NCI-H748 treated with DMSO at 0.1 percent for 48 hours (cell line): Measurements from ENCODE around the gene PAPOLB.

Experiments used
- DNase-seq: peaks from one replicate; lab custom pipeline; 2025; lab: John Stamatoyannopoulos, UW

PAPOLB gene

DNA sequence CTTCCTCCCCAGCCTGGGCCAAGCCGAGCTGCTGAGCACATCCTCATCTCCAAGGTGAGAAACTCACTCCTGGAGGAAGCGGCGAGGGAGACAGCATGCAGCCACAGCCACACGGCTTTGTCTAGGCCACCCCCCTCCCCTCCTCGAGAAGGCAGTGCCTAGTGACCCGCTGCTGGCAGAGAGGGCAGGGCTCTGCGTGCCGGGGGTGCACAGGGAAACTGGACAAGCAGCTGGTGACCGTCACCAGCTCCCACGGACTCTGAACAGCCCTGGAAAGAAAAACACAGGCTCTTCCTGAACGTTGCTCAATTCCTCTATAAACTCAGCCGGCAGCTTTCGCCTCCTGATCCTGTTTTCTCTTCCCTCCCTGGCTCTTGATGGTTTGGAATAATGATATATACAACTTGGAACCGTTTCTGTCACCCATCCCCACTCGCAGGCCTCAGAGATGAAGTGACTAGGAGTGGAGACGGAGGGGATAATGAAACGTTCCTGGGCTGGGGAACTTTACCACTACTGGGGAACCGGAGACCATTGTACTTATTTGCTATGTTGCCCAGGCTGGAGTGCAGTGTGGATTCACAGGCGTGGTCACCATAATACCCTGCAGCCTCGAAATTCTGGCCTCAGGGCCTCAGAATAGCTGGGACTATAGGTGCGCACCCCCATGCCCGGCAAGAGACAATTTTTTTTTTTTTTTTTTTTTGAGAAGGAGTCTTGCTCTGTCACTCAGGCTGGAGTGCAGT is 19.3 kb downstream of the PAPOLB start:
- DNase-seq, result no peak

DNA sequence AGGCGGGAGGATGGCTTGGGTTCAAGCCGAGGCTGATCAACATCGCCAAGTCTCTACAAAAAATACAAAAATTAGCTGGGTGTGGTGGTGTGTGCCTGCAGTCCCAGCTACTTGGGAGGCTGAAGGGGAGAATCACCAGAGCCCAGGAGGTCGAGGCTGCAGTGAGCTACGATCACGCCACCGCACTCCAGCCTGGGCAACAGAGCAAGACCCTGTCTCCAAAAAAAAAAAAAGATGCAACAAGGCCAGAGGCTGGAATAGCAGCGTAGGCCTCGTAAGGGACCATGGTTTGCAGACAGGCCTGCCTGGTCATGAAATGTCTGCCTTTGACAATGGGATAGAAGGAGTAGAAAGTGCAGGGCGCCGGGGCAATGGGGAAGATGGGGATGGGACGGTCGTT is 20.0 kb downstream of the PAPOLB start:
- no peak for DNase-seq

DNA sequence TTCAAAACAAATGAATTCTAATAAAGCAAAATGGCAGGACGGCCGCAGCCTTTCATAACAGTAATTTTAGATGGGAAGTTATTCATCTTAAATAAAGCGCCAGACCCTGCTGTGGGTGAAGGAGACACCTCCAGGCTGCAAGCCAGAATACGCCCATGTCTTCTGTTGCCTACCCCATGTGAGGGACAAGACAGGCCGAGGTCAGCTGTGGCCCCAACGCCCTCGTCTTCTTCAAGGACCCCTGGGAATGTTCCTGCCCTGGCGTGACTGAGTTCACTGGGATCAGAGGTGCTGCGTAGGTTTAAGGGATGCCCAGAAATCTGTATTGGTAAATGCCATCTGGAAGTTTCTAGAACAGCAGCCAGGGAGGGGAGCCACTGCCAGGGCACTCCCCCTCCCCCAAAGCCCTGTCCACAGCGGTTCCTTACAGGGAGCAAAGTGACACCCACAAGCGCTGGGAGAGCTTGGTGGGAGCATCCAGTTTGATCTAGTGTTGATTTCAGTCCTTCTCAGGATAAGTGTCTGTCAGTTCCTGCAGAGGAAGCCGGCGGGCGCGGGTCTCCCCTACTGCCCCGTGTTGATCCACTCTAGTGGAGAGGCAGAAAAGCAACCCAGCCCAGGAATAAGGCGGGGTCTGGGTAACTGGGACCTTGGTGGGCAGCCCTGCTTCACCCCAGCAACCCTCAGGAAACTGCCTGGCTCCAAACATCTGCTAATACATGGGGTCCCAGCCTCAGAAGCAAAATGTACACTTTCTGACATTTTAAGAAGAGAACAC is 20.6 kb downstream of the PAPOLB start:
- DNase-seq, result no peak

DNA sequence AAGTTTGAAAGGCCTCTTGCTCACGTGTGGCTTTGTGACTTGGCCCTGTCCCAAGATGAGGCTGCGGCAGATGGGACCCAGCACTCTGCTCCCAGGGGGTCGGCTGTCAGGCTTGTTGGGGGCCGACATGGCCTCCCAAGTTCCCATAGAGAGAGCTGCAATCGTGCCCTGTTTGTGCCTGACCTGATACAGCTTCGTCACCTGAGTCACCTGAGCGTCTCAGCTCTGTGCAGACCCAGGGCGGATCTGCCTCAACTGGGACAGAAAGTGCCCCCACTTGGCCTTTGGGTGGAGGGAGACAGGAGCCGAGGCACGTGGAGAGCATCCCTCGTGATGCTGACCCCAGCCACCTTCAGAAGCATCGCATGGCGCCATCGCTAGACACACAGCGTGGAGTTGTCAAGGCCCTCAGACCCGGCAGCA is 21.7 kb downstream of the PAPOLB start:
- no peak for DNase-seq

DNA sequence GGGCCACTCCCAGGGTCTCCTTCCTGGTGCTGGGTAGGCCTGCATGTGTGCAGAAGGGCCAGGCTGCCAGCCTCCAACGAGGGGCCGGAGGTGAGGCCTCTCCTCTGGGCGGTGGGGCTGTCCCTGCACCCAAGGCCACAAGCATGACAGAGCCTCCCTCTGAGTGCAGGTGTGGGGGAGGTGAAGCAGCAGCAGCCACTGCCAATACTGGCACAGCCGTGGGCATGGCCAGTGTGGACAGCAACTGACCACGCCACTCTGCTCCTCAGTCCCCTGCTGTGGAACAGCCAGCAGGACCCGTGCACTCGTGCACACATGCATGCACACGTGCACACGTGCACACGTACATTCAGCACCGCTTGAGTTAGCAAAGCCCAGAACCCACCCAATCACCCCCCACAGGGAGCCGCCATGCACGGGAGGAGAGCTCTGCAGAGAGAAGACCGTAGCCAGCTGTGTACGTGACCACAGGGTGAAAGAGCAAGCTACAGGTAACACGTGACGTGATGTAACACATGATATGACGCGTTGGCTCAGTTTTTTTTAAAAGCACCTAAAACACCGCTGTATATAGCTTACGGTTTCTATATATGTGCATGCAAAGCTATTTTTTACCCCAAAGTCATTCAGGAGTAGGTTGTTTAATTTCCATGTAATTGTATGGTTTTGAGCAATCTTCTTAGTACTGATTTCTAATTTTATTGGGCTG is 23.1 kb downstream of the PAPOLB start:
- DNase-seq, result no peak

DNA sequence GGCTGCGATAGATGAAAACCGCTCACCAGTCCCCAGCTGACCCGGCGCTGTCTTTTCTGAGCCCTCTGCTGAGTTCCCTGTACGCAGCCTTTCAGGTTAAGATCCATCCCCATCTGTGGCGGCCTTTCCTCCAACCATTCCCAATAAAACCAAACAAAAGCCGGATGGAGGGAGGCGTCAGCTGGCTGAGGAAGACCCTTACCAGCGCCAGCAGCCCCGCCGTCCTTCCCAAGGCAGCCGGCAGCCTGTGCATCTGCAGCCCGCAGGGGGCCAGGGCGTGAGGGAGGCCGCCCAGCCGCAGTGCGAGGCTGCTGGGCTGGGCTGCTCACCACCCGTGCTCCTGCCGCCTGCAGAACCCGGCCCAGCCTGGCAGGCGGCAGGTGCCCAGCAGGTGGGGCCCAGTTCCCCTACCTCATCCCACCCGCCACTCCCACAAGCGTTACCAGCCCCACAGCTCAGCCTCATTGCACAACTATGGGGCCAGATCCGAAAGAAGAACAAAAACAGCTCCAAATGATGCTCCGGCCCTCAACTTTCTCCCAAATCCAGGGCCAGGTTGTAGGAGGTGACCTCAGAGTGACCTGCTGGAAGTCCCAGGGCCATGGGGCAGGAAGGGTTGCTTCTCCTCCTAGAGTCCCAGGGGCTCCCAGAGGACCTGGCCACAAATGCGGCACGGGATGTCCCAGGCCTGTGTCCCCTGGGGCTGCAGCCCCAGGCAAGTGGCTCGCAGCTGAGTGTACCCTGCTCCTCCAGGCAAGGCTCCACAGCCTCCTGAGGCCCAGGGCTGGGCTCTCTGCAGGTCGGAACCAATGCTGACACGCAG is 23.8 kb downstream of the PAPOLB start:
- DNase-seq, result no peak

DNA sequence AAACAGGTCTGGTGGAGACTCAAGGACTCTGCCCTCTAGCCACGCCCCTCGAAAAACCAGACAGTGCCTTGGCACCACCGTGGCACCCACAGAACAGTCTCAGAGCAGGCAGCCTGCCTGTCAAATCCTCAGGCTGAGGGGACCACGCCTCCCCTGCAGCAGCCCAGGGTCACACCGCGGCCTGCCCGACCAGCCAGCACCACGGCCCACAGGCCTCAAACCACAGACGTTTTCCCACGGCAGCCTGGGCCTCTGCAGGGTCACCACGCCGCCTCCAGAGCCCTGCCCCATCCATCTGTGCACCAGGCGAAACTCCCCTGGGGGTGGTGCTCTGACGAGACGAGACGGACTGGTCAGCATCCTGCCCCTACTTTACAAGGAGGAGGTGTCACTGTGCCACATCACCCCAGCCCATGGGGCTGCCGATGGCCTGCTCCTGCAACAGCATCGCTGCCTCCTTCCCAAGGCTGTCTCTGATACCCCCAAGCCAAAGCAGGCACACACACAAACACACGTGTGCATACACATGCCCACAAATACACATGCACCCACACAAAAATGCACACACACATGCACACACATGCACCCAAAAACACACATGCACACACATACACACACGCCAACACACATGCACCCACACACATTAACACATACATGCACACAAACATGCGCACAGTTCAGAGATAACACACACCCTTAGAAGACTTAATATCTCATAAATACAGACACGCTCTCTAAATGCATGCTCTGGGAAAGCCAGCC is 24.6 kb downstream of the PAPOLB start:
- no peak for DNase-seq

DNA sequence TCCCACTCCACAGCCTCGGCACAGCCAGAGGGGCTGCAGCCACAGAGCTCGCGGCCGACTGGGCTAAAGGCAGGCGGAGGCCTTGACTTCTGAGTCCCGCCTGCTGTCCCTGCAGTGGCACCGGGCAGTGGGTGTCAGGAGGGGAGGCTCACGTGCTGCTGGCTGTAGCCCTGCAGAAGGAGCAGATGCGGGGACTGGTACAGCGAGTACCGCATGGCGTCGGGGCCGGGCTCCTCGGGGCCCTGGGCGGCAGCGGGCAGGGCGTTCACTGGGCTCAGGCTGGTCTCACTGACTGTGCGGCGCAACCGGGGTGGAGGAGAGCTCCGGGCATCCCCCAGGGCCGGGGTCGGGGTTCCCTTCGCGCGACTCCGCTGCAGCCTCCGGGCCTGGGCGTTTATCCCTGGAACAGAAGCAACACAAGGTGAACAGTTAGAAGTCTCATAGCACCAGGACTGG is 25.6 kb downstream of the PAPOLB start:
- no peak for DNase-seq

DNA sequence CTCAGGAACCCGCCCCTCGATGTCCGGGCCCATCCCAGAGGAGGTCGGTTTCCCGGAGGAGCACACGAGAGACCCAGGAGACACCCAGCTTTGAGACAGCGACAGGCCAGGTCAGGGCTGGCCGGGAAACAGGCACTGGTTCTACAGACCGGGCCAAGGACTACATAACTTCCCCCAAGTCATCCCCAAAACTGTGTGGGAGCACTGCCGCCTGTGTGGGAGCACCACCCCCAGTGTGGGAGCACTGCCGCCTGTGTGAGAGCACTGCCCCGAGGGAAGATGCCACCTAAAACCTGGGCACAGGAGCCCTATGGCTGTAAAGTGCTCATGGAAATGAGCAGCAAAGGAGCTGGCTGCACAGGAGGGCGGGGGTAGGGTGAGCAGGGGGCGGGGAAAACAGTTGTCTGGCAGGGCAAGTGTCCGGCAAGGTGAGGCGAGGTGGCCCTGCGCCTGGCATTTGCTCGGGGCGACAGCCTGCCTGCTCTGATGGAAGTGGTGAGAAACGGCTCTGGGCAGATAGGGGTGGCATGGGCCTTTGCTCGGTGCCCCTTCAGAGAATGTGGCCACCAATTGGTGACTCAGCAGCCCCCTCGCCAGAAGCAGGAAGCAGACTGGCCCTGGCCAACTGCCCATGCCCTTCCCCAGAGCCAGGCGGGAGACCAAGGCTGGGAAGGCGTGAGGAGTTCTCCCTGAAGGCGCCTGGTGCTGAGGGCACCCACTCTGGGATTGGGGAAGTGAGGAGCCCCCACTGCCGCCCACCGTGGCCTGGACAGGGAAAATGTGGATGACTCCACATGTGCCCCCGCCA is 26.2 kb downstream of the PAPOLB start:
- DNase-seq, result no peak

DNA sequence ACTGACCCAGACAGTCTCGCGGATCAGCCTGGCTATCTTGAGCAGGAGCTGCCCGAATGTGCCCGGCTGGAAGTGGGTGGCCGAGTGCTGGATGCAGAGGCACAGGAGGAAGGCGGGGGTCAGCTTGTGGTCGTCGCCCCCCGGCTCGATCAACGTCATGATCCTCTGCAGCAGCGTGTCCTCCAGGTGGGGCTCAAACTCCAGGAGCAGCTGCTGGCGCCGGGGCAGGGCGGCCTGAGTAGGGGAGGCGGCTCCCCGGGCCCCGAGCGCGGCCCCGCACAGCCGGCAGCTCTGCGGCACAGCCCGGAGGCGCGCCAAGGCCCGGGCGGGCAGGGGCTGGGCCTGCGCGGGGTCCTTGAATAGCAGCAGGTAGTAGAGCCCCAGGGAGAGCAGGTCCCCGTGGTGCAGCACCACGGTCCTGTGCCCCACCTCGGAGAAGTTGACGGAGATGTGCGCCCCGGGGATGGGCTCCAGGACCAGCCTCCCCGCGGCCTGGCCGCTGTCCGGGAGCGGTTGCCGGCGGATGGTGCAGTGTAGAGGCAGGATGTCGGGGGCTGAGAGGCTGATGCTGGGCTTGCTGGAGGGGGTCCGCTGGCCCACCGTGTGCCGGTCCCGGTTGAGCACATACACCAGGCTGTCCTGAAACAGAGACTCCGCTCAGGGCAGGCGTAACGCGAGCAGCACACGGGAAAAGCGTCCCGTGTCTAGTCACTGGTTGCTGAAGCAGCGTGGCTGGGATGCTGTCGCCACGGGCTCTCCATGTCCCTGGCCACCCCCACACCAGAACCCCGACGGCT is 27.0 kb downstream of the PAPOLB start:
- no peak for DNase-seq

DNA sequence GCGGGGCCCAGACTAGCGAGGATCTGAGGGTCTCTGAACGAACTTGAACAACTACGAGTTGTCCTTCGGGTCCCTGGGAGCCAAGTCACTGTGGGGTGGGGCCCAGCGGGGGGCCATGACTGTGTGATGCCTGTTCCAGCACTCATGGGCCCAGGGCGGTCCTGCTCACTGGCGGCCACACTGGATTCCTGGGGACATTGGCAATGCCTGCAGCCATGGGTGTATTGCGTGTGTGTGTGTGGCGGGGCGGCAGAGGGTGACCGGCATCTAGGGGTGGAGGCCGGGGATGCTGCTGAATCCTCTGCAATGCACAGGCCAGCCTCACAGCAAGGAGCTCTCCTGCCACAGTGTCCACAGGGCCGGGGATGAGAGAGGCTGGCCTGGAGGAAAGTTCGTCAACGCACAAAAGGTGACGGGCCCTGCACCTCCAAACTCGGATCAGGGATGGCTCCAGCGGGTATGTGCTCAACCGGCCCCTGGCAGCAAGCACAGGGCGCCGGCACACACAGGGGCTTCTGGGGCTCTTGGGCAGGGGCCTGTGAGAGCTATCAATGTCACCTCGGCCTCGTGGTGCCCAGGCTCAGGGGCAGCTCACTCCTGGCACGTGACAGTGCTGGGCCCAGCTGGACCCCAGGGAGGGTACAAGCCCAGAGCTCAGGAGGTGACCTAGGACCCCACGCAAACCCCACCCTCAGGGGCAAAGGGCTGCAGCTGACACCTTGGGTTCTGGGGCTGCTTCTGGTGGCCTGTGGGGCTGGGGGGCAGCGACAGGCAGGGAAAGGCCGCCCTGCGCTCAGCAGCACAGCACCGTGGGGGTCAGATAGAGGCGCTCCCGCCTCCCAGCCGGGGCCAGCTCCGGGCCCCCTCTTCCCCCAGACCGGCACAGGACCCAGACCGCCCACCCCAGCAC is 27.9 kb downstream of the PAPOLB start:
- no peak for DNase-seq

DNA sequence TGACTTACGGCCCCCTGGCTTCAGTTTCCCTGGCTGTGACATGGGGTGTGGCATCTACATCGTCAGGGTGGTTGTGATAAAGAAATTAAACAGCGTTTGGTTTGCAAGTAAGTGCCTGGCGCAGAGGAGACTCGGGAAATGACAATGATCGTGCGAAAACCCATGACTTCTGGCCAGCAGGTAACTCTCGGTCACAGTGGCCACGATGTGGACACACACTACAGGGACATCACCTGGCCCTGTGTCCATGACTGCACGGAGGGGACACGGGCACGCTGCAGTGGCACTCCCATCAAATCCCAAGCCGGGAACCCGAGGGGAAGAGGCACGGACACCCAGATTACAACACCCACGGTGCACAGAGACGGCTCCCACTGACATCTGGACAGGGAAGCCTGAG is 28.7 kb downstream of the PAPOLB start:
- DNase-seq, result no peak

DNA sequence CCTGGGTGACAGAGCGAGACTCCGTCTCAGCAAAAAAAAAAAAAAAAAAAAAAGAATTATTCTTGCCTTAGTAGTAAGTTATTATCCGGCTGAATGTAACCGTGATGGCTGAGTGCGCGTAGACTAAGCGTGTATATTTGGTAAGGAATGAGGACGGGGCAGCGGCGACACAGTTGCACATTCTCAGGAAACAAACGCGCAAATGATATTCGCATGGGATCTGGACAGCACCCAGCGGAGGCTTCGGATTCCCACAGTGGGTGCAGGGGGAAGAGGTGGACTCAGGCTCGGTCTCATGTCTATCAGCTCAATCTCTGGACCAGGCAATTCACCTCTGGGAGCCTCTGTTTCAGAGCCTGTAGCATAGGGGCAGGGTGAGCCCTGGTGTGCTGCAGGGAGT is 29.1 kb downstream of the PAPOLB start:
- DNase-seq, result no peak

DNA sequence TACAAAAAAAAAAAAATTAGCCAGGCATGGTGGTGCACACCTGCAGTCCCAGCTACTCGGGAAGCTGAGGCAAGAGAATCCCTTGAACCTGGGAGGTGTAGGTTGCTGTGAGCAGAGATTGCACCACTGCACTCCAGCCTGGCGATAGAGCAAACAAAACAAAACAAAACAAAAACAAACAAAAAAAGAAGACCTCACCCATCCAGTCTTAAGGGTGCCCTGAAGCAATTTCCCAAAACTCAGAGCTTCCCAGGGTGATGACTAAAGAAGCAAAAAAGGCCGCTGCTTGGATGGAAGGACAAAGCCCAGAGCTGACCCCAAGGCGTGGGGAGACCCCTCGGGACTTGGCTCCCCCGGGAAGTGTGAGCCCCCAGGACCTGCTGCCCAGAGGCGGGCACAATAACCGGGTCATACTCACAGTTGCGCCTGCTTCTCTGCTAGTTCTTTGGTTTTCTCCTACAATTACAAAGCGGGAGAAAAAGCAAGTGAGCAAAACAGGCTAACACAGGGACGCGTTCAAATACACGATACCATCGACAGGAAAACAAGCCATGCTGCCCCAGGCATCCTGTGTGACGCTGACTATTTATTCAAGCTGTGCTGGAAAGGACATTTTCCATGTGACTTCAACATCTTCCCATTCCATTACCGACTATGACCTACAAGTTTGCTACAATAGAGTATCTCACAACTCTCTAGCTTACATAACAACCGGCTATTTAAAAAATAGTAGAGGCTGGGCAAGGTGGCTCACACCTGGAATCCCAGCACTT is 29.9 kb downstream of the PAPOLB start:
- DNase-seq, result no peak

DNA sequence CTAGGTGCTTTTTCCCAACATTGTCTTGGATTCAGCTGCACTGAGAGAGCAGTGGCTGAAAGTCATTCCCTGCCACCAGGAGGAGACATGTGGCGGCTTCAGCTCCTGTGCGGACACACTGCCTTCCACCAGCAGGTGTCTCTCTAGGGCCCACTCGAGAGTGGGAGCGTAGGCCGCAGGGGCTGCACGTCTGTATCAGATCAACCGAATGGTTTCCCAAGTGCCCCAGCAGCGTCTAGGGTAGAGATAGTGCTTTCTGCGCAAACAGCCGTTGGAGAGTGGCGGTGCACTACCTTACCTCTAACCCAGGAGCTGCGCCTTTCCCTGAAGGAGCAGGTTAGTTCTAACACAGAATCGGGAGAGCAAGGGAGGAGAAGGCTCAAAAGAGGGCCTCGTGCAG is 31.7 kb downstream of the PAPOLB start:
- no peak for DNase-seq

DNA sequence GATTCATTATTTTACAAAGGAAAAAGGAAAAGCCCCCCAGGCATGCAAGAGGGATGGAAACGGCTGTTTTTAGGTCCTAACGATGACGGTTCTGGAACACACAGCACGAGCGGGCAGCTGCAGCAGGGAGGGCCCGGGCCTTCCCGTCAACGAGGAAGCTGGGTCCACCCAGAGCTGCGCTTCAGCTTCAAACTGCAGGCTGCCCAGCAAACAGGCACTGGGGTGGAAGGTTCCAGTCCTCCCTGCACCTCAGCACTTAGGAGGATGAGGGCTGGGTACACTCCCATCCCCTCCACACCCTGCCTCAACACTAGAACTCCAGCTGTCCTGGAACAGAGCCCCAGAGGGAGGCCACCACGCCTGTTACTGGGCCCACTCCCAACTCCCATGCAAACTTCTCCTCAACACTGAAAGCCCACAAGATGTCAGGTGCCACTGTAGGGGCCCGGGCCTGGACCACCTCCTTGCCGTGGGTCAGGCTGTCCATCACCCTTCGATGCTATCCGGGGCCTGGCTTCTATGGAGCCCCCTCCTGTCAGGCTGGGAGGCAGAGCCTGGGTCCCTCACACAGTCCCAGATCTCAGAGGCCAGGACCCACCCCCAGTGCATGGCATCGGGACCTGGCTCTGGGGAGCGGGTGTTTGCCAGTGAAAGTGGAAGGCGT is 33.0 kb downstream of the PAPOLB start:
- DNase-seq, result no peak

DNA sequence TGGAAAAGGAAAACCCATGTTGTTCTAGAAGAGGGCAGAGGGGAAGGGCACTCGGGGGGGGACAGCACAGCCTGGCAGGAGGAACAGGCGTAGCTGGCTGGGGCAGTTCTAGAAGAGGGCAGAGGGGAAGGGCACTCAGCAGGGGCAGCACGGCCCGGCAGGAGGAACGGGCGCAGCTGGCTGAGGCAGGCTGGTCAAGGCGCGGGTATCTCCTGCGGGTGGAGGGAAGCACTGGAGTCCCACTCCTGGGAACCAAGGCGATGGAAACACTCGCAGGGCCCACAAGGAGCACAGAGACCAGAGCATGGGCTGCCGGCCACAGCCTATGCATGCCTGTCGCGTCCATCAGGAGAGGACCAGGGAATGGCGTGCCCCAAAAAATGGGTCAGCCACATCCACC is 36.7 kb downstream of the PAPOLB start:
- DNase-seq, result no peak
